ENCODE measurements around the gene GSTM5.

DNA sequence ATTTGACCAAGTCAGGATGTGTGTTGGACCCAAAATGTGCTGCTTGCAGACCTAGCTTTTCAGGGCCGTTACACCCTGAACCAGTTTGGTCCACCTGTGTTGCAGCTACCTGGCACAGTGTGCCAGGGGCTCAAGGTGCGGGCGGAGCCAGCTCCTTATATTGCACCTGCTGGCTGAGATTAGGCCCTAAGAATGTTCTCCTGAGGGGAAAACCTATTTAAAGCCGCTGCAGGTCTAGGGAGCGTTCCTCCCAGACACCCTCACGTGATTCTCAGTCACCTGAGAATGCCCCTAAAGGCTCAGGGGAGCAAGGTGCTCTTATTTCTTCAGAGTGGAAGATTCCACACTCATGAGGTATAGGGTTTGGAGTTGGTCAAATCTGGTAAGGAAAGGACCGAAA lies 16.8 kb downstream of the GSTM5 start:
- TF ChIP-seq, protein P1, sequence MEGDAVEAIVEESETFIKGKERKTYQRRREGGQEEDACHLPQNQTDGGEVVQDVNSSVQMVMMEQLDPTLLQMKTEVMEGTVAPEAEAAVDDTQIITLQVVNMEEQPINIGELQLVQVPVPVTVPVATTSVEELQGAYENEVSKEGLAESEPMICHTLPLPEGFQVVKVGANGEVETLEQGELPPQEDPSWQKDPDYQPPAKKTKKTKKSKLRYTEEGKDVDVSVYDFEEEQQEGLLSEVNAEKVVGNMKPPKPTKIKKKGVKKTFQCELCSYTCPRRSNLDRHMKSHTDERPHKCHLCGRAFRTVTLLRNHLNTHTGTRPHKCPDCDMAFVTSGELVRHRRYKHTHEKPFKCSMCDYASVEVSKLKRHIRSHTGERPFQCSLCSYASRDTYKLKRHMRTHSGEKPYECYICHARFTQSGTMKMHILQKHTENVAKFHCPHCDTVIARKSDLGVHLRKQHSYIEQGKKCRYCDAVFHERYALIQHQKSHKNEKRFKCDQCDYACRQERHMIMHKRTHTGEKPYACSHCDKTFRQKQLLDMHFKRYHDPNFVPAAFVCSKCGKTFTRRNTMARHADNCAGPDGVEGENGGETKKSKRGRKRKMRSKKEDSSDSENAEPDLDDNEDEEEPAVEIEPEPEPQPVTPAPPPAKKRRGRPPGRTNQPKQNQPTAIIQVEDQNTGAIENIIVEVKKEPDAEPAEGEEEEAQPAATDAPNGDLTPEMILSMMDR (IDR thresholded peaks at IDR 0.05) = no peak
- TF ChIP-seq POLR2A (IDR thresholded peaks at IDR 0.05) = no peak

Data from thyroid gland (tissue), 4 donors.